GM12891 (cell line): ENCODE measurements around the gene RNU5B-1.

ENCODE experiments used
- PAX5 ChIP-seq: IDR thresholded peaks from 2 replicates; pipeline ENCODE4 v1.6.1; 2011; ENCODE audit warnings: low read length, moderate library complexity, mild to moderate bottlenecking; ENCODE audit not compliant: insufficient read depth, severe bottlenecking
- POLR2A ChIP-seq: IDR thresholded peaks from 2 replicates; pipeline ENCODE4 v1.6.1; 2011; ENCODE audit warnings: low read depth, low read length, control low read depth
- POLR2AphosphoS5 ChIP-seq: IDR thresholded peaks from 2 replicates; pipeline ENCODE4 v1.6.1; 2011; ENCODE audit warnings: low read depth, low read length, control low read depth
- SPI1 ChIP-seq: IDR thresholded peaks from 2 replicates; pipeline ENCODE4 v1.6.1; 2011; ENCODE audit warnings: low read depth, low read length, control low read depth
- TAF1 ChIP-seq: IDR thresholded peaks from 2 replicates; pipeline ENCODE4 v1.6.1; 2011; ENCODE audit warnings: low read depth, low read length, control low read depth

DNA sequence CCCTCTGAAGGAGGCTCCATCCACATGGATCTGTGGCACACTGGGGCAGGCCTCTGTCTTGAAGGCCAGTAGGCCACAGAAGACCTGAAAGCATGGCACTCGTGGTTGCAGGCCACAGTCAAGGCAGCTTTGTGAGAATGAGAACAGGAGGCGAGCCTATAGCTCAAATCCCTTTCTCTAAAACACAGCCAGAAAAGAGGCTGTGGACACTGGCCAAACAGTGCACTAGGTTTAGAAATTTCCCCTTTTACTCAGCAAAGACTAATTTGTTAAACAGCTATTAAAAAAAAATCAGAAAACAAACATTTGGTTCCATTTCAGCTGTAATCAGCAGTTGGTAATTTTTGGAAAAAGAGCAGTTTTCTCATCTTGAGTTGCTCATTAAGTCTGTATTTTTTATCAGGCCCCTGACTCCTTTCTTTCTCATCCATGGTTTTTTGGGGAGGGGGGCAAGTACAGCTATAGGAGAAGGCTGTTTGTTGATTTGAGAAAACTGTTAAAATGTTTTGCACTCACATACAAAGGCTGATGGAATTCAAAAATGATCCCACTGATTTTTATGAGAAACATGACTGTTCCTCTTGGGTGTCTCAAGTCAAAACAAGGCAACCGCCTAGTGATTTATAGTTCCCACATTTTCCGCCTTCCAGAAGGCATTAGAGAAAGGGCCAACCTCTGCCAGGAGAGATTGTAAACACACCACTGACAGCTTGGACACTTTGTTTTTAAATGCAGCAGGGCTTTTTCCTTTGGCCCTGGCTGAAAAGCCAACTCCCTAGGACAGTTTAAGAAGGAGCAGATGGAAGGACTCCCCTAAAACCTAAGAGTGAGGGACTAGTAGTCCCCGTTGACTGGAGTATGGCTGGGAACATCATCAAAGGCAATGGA, 45.9 kb upstream of the RNU5B-1 start:
- TF ChIP-seq POLR2A (no peak), POLR2AphosphoS5 (no peak), TAF1 (no peak), PAX5 (no peak), SPI1 (no peak)
